GM23338 (cell line): Measurements from ENCODE around the gene BRF1.

Source experiments
- EZH2 ChIP-seq: fragments of 200-600 bp; sonication (generic); IDR thresholded peaks from one replicate; pipeline ENCODE4 v1.8.0; 2017; ENCODE audit warnings: antibody characterized with exemption, mild to moderate bottlenecking, low read depth; ENCODE audit not compliant: unreplicated experiment
- POLR2AphosphoS5 ChIP-seq: IDR thresholded peaks from 2 replicates; pipeline ENCODE4 v1.6.1; 2016; ENCODE audit warnings: antibody characterized with exemption, low read depth
- TF ChIP-seq, protein P1 (sequence below), 2 experiments: fragments of 200-600 bp in 1 of 2; sonication (generic) in 1 of 2; conservative IDR thresholded peaks; 2 replicates each; pipeline versions ENCODE4 v1.5.1 to v1.6.1; 2016 to 2017; ENCODE audit warnings: antibody characterized with exemption in 2 of 2, low read depth in 2 of 2, mild to moderate bottlenecking in 2 of 2, moderate library complexity in 1 of 2

DNA sequence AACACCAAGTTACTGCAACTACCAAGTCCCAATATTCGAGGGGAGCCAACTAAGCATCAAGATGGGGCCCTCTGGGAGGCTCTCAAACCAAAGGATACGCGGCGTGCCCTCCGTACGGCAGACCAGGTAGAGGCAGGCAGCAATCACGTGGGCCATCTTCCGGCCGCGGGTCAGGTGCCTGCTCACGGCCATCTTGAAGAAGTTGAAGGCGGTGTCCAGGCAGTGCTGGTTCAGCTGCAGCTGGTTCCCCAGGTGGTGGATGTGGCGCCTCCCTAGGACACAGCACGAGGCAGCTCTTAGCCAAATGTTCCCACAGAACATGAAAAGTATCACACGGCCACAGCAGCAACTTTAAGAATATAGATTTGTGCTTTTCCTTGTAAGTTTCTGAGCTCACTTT is 28.2 kb downstream of the BRF1 start:
- TF ChIP-seq, protein P1, sequence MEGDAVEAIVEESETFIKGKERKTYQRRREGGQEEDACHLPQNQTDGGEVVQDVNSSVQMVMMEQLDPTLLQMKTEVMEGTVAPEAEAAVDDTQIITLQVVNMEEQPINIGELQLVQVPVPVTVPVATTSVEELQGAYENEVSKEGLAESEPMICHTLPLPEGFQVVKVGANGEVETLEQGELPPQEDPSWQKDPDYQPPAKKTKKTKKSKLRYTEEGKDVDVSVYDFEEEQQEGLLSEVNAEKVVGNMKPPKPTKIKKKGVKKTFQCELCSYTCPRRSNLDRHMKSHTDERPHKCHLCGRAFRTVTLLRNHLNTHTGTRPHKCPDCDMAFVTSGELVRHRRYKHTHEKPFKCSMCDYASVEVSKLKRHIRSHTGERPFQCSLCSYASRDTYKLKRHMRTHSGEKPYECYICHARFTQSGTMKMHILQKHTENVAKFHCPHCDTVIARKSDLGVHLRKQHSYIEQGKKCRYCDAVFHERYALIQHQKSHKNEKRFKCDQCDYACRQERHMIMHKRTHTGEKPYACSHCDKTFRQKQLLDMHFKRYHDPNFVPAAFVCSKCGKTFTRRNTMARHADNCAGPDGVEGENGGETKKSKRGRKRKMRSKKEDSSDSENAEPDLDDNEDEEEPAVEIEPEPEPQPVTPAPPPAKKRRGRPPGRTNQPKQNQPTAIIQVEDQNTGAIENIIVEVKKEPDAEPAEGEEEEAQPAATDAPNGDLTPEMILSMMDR (conservative IDR thresholded peaks at IDR 0.05; ENCODE audit: low read depth in 2 of 2), result no peak
- TF ChIP-seq EZH2 (no peak), POLR2AphosphoS5 (no peak)
